GM19035 (cell line): ENCODE results near the gene CLIC6.

ENCODE experiments used
- ATAC-seq: cut with Tn5 transposase; IDR thresholded peaks from one replicate; pipeline ENCODE4 v1.9.1; 2021; ENCODE audit not compliant: unreplicated experiment

The CLIC6 gene

DNA sequence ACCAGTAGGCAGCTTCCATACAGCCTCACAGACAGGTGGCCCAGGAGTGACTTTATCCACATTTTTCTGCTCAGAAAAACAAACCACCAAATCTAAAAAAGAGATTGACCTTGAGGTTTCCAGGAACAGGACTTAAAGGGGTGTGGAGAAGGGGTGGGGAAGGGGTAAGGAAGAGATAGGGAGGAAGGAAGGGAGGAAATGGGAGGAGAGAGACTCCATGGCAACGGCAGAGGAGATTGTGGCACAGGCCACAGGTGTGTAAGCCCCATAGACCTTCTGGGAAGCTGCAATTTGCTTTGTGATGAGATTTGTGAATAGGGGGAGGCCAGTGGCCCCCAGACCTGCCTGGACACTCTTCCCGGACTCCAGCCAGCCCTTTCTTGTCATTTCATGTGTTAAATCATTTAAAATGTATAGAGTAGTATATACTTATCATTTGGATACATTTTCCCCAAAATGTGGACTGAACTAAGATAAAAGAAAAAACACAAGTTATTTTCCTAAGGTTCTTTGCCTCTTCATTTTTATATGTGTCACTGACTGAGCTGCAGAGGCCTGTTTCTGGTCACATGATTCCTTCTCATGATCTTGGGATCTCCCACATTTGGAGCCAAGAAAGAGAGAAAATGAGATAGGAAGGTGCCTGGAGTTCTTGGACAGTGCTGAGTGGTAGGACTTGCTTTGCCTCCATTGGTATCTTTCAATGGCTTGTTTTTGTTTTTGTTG, 55.5 kb downstream of the CLIC6 start:
- no peak for ATAC-seq

DNA sequence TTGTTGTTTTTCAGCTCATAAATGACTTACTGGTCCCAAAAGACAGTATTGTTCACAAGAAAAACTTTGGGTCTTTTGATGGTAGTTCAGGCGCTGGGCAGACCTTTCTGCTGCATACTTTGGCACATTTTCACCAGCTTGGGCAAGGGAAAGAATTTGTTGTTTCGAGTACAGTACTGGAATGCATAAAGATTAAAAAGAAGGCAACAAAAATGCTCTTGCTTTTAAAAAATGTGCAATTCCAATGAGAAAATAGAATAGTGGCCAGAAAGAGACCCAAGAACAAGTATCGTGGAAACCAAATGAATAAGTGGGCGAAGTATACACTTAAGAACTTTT, 56.0 kb downstream of the CLIC6 start:
- ATAC-seq: no peak

DNA sequence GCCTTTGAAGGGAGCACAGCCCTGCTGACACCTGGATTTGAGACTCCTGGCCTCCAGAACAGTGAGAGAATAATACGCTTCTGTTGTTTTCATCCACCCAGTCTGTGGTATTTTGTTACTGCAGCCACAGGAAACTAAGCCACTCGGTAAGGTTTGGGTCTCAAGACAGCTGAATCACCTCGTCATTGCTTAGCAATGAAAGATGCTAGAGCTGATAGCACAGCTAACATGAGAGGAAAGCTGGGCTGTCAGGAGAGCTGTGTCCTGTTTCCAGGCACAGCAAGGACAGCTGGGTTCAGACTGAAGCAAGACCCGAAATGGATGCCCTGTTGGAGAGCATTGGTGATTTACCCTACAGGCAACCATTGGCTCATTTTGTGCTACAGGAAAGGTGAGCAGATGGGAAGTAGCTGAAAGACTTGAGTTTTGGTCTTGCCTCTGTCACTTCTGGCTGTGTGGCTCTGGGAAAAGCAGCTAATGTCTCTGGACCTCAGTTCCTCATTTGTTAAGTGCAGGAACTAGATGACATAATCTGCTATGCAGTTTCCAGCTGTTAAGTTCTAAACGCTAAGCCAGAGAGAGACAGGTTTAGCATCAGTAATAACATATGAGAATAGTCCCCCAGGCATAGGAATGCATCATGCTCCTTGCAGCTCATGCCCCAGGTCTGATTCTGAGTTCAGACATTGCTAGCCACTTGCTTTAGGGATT, 58.0 kb downstream of the CLIC6 start:
- ATAC-seq: no peak

- no peak for ATAC-seq
These were observed 59.7 kb downstream of the CLIC6 start for GRCh38 chr21:34728479-34728878.

DNA sequence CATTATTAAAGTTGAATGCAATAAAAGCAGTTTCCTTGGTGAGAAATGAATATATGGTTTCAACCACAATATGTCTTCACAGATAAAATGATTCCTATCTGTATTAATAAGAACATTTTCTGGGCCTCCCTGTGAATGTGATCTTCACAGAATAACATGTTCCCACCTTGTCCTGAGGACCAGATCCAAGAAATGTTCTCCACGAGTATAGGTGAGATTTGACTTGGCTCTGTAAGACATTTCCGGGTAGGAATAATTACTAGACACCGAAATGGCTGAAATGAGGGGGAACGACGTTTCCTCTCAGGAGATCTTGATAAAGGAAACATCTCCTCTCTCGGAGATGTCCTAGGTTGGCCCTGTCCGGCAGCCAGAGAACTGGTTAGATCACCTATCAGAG, 61.4 kb downstream of the CLIC6 start:
- no peak for ATAC-seq

DNA sequence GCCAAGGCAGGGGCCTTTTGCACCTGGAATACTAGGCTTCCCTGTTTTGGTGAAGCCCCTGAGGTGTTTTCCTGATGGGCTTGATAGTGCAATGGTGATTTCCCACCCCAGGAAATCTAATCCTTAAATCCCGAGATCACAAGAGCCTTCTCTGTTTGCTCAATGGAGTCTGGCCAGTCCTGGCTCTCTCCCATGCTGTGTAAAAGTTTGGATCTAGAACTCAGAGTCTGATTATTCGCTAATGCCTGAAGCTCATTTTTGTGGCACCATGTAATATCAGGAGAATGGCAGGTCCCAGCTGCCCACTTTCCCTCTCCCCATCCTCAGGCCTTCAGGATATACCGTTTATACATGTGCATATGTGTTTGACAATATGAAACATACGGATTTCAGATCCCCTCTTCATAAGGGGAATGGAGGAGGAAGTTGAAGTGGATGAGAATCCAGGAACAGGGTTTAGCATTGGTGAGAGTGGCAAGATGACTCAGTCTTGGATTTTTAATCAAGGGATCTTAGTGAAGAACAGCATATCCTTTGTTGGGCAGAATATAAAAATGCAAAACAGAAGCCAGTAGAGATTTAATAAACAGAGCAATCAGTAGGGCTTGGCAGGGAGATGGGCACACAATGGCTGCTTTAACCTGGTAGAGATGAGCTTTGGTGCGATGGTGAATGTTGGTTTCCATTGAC, 62.1 kb downstream of the CLIC6 start:
- ATAC-seq: no peak

GRCh38 chr21:34732388-34732821, 63.6 kb downstream of the CLIC6 start:
- no peak for ATAC-seq

GRCh38 chr21:34733852-34734251, 65.1 kb downstream of the CLIC6 start:
- no peak for ATAC-seq

GRCh38 chr21:34734696-34735095, 65.9 kb downstream of the CLIC6 start:
- ATAC-seq: no peak

GRCh38 chr21:34736116-34736874, 67.5 kb downstream of the CLIC6 start:
- no peak for ATAC-seq

GRCh38 chr21:34737115-34737514, 68.3 kb downstream of the CLIC6 start:
- no peak for ATAC-seq

DNA sequence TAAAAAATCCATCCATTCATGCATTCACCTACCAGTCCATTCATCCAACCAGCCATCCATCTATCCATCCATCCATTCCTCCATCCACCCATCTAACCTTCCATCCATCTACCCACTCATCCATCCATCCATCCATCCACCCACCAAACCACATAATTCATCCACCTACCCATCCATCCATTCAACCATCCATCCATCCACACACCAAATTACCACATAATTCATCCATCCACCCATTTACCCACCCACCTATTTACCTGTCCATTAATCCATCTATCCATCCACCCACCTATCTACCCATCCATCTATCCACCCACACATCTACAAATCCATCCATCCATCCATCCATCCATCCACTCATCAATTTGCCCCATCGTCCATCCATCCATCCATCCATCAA, 71.4 kb downstream of the CLIC6 start:
- ATAC-seq: no peak

DNA sequence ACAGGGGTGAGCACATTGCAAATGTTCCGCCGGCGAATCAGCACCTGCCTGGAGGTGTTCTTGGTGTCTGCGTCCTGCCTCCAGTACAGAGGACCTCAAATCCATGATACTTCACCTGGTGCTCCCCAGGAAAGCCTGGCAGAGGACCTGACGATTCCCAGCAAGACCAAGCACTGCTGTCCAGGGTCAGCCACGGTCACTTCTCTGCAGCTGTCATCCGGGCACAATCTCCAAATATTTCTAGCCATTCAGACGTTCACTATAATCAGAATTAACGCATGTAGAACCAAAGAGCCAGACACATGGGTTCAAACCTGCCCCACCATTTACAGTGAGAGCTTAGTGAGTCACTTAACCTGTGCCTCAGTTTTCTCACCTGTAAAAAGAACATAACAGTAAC, 74.5 kb downstream of the CLIC6 start:
- ATAC-seq: no peak

DNA sequence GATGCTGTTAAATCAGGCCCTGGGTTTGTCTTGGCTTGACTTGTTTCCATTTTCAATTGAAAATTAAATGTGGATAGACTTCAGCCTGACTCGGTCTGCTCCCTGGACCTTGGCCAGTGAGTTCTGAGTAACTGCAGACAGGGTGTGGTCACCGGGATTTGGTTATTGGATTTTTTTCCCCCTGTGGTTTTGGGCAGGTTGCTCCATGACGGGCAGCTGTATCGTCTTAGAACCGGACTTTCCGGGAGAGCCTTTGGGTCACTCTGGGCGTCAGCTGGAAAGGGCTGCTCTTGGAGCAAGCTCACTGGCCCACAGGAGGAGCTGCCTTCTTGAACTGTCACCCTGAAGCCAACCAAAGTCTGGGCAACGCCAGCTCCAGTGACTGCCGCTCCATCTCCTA, 75.0 kb downstream of the CLIC6 start:
- no peak for ATAC-seq

- ATAC-seq: no peak
These were observed 76.0 kb downstream of the CLIC6 start for GRCh38 chr21:34744801-34745200.

DNA sequence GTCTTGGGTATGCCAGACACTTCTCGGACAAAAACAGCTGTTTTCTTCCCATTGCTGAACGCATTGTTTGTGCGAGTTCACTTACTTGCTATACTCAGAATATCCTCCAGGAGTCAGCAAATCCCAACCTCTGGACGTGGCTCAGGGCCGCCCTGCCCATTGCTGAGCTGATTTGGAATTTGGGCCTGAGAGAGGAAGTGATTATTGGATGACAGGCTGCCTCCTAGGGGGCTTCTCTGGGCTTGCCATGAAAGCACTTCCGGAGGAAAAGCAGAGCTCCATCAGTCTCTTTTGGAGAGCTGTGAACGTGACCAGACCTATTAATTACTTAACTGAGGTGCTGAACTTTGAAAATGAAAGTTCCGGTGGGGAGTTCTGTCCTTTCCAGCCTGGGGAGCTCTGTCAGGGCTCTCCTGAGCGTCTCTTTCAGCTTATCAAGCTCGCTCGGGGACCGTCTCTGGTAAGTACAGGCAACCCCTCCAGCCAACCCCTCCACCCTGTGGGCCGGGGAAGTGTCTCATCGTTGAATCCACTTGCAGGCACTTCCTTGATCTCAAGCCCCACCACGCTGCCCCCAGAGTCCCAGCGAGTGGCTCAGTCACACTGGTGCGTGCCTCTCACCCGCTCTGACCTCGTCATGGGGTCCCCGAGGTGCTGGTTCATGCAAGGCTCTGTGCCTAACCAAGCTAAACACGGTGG, 76.9 kb downstream of the CLIC6 start:
- ATAC-seq: peak; percentile 78

- no peak for ATAC-seq
These were observed 80.1 kb downstream of the CLIC6 start for GRCh38 chr21:34748862-34749261.

DNA sequence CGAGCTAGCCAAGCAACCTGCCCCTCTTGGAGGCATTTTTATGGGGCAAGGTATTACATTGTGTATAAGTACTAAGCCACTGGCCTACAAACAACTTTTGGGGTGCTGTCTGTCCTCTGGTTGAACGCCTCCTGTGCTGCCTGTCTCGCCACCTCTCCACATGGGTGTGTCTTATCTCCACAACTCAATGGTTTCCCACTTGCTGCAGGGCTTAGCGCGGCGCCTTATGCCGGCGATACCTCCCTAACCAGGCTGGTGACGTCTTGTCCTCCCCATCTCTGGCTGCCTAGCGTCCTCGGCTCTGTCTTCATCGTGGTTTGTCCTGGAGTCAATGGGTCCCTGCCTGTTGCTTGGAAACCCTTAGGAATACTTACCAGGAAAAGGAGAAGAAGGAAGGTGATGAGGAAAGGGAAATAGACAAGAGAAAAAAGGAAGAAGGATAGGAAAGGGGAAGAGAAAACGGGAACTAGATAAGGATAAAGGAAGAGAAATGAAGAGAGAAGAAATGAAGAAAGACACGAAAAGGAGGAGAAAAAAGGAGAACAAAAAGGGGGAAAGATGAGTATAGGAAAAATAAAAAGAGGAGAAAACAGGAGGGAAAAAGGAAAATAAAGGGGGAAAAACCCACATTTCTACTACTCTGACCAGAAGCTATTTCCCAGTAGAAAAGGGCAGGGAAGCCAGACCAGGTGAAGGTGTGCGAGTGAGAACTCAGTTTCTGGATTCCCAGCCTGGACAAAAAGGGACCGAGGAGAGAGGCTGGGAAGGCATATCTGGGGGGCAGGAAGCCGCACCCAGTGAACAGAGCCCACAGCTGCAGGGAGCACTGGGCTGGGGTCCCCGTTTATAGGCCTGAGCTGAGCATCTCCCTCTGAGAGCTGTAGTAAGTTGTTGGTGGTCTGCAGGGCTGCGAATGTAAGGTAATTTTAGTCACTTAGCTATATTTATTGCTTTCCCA, 86.2 kb downstream of the CLIC6 start:
- no peak for ATAC-seq

GRCh38 chr21:34761758-34762330, 93.0 kb downstream of the CLIC6 start:
- ATAC-seq: no peak
